Hematopoietic multipotent progenitor cell (in vitro differentiated cells): ENCODE measurements around the gene EPN3. TPM values are rescaled to one million over a fixed set of nuclear protein-coding genes. Genes with fewer than 3 reads are reported as not detected.
A peak's percentile ranks its signal among the peaks of the same experiment; 100 is the strongest.

Experiments
- DNase-seq, 3 donors: peaks; one replicate each; pipeline ENCODE4 v3.0.0-alpha.2; 2011 to 2015; ENCODE audit warnings: low read depth in 2 of 3, low spot score in 2 of 3
- total RNA-seq: library from RNA; depleted of rRNA; stranded (reverse); fragments of >200 nt; gene quantifications from one replicate; pipeline ENCODE4 v1.2.3, GENCODE V29; 2012

The EPN3 gene
- total RNA-seq, 1 donor: under 0.01 TPM

- DNase-seq: peak in 1 of 3 donors; percentile 40
Measured at GRCh38 chr17:50564916-50565315, 32.4 kb downstream of the EPN3 start.

- DNase-seq: peak in 2 of 3 donors; percentile 39 to 41
Measured at GRCh38 chr17:50565402-50566350, 33.1 kb downstream of the EPN3 start.

- no peak for DNase-seq
Measured at GRCh38 chr17:50566886-50567285, 34.4 kb downstream of the EPN3 start.

GRCh38 chr17:50568659-50569058, 36.1 kb downstream of the EPN3 start:
- DNase-seq: no peak

GRCh38 chr17:50569592-50569991, 37.1 kb downstream of the EPN3 start:
- DNase-seq: no peak

GRCh38 chr17:50570032-50570431, 37.5 kb downstream of the EPN3 start:
- DNase-seq: no peak

GRCh38 chr17:50570528-50570927, 38.0 kb downstream of the EPN3 start:
- DNase-seq: no peak

GRCh38 chr17:50571681-50572080, 39.1 kb downstream of the EPN3 start:
- no peak for DNase-seq

GRCh38 chr17:50572541-50572940, 40.0 kb downstream of the EPN3 start:
- no peak for DNase-seq

GRCh38 chr17:50573866-50574611, 41.5 kb downstream of the EPN3 start:
- DNase-seq: no peak

- no peak for DNase-seq
Measured at GRCh38 chr17:50575581-50576210, 43.2 kb downstream of the EPN3 start.

GRCh38 chr17:50576864-50577263, 44.3 kb downstream of the EPN3 start:
- no peak for DNase-seq

- DNase-seq: no peak
Measured at GRCh38 chr17:50577451-50577954, 45.0 kb downstream of the EPN3 start.

- DNase-seq: no peak
Measured at GRCh38 chr17:50578173-50578572, 45.6 kb downstream of the EPN3 start.

GRCh38 chr17:50579399-50579798, 46.9 kb downstream of the EPN3 start:
- DNase-seq: no peak

GRCh38 chr17:50580646-50581045, 48.1 kb downstream of the EPN3 start:
- DNase-seq: no peak

- DNase-seq: no peak
Measured at GRCh38 chr17:50581316-50581715, 48.8 kb downstream of the EPN3 start.

- DNase-seq: no peak
Measured at GRCh38 chr17:50582741-50583140, 50.2 kb downstream of the EPN3 start.

- DNase-seq: no peak
Measured at GRCh38 chr17:50583641-50584040, 51.1 kb downstream of the EPN3 start.

GRCh38 chr17:50584116-50584515, 51.6 kb downstream of the EPN3 start:
- DNase-seq: no peak

- DNase-seq: no peak
Measured at GRCh38 chr17:50584749-50585148, 52.2 kb downstream of the EPN3 start.
